IMR-90 (cell line): ENCODE results near the gene SUDS3. TPM values are rescaled to one million over a fixed set of nuclear protein-coding genes. Genes with fewer than 3 reads are reported as not detected.

ENCODE experiments used
- polyA plus RNA-seq, 3 experiments: library from polyadenylated mRNA; depleted of rRNA; stranded (reverse); fragments of >200 nt; gene quantifications; 2 replicates each; pipeline ENCODE4 v1.2.3, GENCODE V29; 2012; ENCODE audit warnings: low replicate concordance in 1 of 3
- total RNA-seq: library from RNA; depleted of rRNA; stranded (reverse); fragments of >200 nt; gene quantifications from 2 replicates; pipeline ENCODE4 v1.2.3, GENCODE V29; 2012; rRNA removed

Gene SUDS3
- total and polyA plus RNA-seq, 2 of the 4 experiments (the other 2 are of a cell fraction) = 13.4 to 13.8 TPM

Other genes starting within 250 kb of the SUDS3 start
- 129 and 137 TPM in 2 replicates for gene PEBP1, start 240.4 kb upstream of the SUDS3 start, total RNA-seq
- gene PEBP1, start 240.4 kb upstream of the SUDS3 start, polyA plus RNA-seq (2012; rRNA removed) = 161 and 180 TPM in 2 replicates
- 53.0 and 54.5 TPM in 2 replicates for gene TAOK3, start 3.6 kb upstream of the SUDS3 start, total RNA-seq
- 26.3 TPM in 2 replicates for gene TAOK3, start 3.6 kb upstream of the SUDS3 start, polyA plus RNA-seq (2012; rRNA removed)